ENCODE measurements around the gene EPB41L3. TPM values are rescaled to one million over a fixed set of nuclear protein-coding genes. Genes with fewer than 3 reads are reported as not detected.

The EPB41L3 gene
- total RNA-seq, 1 donor from 2014 or later, result 1.6 TPM

DNA sequence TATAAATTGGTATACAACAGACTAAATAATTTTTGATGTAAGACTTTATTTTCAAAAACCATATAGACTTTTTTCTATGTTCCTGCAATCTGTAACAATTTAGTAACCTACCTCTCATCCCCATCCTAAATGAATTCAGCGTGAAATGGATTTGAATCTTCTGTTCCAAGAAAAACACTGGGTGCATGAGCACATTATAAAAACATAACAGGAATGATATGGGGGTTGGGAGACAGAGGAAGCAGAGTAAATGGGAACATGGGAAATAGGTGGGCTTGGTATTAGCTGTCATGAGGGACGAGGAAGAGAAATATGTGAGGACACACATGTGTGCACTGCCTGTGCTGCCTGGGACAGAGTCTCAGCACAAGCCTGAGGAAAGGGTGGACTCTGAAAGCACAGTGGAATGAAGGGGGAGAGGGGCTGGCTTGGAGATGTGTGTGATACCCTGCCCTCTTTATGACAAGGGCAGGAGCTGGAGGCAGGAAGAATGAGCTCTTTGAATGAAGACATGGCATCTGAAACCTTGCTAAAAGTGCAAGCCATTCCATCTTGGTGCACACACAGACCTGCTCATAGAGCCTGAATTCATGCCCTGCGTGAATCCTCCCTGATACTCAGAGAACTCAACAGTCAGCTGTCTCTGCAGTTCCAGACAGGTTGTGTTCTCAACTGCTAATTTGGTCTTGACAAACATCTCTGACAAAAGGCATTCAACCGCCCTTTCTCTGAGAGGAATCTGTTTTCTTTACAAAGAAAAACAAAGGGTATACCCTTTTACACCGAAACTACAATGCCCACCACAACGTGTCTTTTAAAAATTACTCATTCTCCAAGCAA, 66.6 kb downstream of the EPB41L3 start:
- Mint-ChIP-seq H3K27ac (no peak overlapping the region), H3K36me3 (ENCODE audit: low read depth) (no peaks in the 10 kb centered on the region), H3K27me3 (ENCODE audit: low read depth) (no peaks in the 10 kb centered on the region), H3K9me3 (no peaks in the 10 kb centered on the region), H3K4me1 (ENCODE audit: low read depth) (no peaks in the 10 kb centered on the region), H3K4me3 (ENCODE audit: low read depth) (no peak overlapping the region)
- intact Hi-C loops (cut with micrococcal nuclease), result no loop called here
- DNase-seq (ENCODE audit: low spot score), result no peak

- intact Hi-C loops (cut with micrococcal nuclease), result no loop called here
- H3K9me3 Mint-ChIP-seq, result no peaks in the 10 kb centered on the region
- H3K4me3 Mint-ChIP-seq (ENCODE audit: low read depth), result no peak overlapping the region
- H3K36me3 Mint-ChIP-seq (ENCODE audit: low read depth), result no peaks in the 10 kb centered on the region
- H3K4me1 Mint-ChIP-seq (ENCODE audit: low read depth), result no peaks in the 10 kb centered on the region
- no peak overlapping the region for H3K27ac Mint-ChIP-seq
- H3K27me3 Mint-ChIP-seq (ENCODE audit: low read depth), result no peaks in the 10 kb centered on the region
- no peak for DNase-seq (ENCODE audit: low spot score)
These were observed 68.5 kb downstream of the EPB41L3 start for GRCh38 chr18:5475267-5475666.

- no peaks in the 10 kb centered on the region for H3K36me3 Mint-ChIP-seq (ENCODE audit: low read depth)
- peaks cover 3% of the 10 kb centered on the region for H3K4me1 Mint-ChIP-seq (ENCODE audit: low read depth)
- no peak overlapping the region for H3K27ac Mint-ChIP-seq
- H3K27me3 Mint-ChIP-seq (ENCODE audit: low read depth), result no peaks in the 10 kb centered on the region
- H3K9me3 Mint-ChIP-seq, result no peaks in the 10 kb centered on the region
- DNase-seq (ENCODE audit: low spot score), result no peak
- intact Hi-C loops (cut with micrococcal nuclease), result no loop called here
- no peak overlapping the region for H3K4me3 Mint-ChIP-seq (ENCODE audit: low read depth)
These were observed 74.5 kb downstream of the EPB41L3 start for GRCh38 chr18:5469340-5469739.

- no peak overlapping the region for H3K4me3 Mint-ChIP-seq (ENCODE audit: low read depth)
- no peak for DNase-seq (ENCODE audit: low spot score)
- peaks cover 3% of the 10 kb centered on the region for H3K4me1 Mint-ChIP-seq (ENCODE audit: low read depth)
- H3K27me3 Mint-ChIP-seq (ENCODE audit: low read depth), result no peaks in the 10 kb centered on the region
- H3K36me3 Mint-ChIP-seq (ENCODE audit: low read depth), result no peaks in the 10 kb centered on the region
- H3K27ac Mint-ChIP-seq, result no peak overlapping the region
- intact Hi-C loops (cut with micrococcal nuclease), result no loop called here
- no peaks in the 10 kb centered on the region for H3K9me3 Mint-ChIP-seq
These were observed 75.4 kb downstream of the EPB41L3 start for GRCh38 chr18:5468394-5468793.

- no peaks in the 10 kb centered on the region for H3K9me3 Mint-ChIP-seq
- H3K27me3 Mint-ChIP-seq (ENCODE audit: low read depth), result no peaks in the 10 kb centered on the region
- no peak overlapping the region for H3K27ac Mint-ChIP-seq
- H3K36me3 Mint-ChIP-seq (ENCODE audit: low read depth), result no peaks in the 10 kb centered on the region
- intact Hi-C loops (cut with micrococcal nuclease), result no loop called here
- peaks cover 3% of the 10 kb centered on the region for H3K4me1 Mint-ChIP-seq (ENCODE audit: low read depth)
- H3K4me3 Mint-ChIP-seq (ENCODE audit: low read depth), result no peak overlapping the region
- DNase-seq (ENCODE audit: low spot score), result no peak
These were observed 76.1 kb downstream of the EPB41L3 start for GRCh38 chr18:5467671-5468070.

- H3K27ac Mint-ChIP-seq, result no peak overlapping the region
- intact Hi-C loops (cut with micrococcal nuclease), result no loop called here
- no peak for DNase-seq (ENCODE audit: low spot score)
- no peaks in the 10 kb centered on the region for H3K9me3 Mint-ChIP-seq
- peaks cover 3% of the 10 kb centered on the region for H3K4me1 Mint-ChIP-seq (ENCODE audit: low read depth)
- no peak overlapping the region for H3K4me3 Mint-ChIP-seq (ENCODE audit: low read depth)
- H3K27me3 Mint-ChIP-seq (ENCODE audit: low read depth), result no peaks in the 10 kb centered on the region
- no peaks in the 10 kb centered on the region for H3K36me3 Mint-ChIP-seq (ENCODE audit: low read depth)
These were observed 77.5 kb downstream of the EPB41L3 start for GRCh38 chr18:5466256-5466655.

DNA sequence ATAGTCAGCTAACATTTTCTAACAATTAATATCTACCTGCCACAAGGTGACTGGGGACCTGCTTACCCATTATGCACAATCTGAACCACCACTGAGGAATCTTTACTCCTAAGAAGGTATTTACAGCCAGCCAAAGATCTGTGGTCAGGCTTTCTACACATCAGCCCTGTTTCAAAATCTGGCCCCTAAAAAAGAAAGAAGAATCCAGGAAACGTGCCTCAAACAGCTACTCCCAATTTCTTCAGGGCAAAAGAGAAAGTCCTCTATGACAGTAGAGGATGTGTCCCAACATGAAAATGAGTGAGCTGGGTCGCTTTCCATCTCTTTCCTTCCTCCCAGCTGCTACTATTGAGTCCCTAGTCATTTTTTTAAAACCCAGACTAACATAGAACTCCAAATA, 79.5 kb downstream of the EPB41L3 start:
- intact Hi-C loops (cut with micrococcal nuclease), result no loop called here
- no peaks in the 10 kb centered on the region for H3K9me3 Mint-ChIP-seq
- H3K4me1 Mint-ChIP-seq (ENCODE audit: low read depth), result peaks cover 3% of the 10 kb centered on the region
- H3K27me3 Mint-ChIP-seq (ENCODE audit: low read depth), result no peaks in the 10 kb centered on the region
- no peak overlapping the region for H3K4me3 Mint-ChIP-seq (ENCODE audit: low read depth)
- H3K36me3 Mint-ChIP-seq (ENCODE audit: low read depth), result no peaks in the 10 kb centered on the region
- H3K27ac Mint-ChIP-seq, result no peak overlapping the region
- no peak for DNase-seq (ENCODE audit: low spot score)

- intact Hi-C loops (cut with micrococcal nuclease), result no loop called here
- no peaks in the 10 kb centered on the region for H3K27me3 Mint-ChIP-seq (ENCODE audit: low read depth)
- no peaks in the 10 kb centered on the region for H3K36me3 Mint-ChIP-seq (ENCODE audit: low read depth)
- H3K4me1 Mint-ChIP-seq (ENCODE audit: low read depth), result peaks cover 3% of the 10 kb centered on the region
- no peak overlapping the region for H3K27ac Mint-ChIP-seq
- no peaks in the 10 kb centered on the region for H3K9me3 Mint-ChIP-seq
- DNase-seq (ENCODE audit: low spot score), result no peak
- H3K4me3 Mint-ChIP-seq (ENCODE audit: low read depth), result no peak overlapping the region
These were observed 80.0 kb downstream of the EPB41L3 start for GRCh38 chr18:5463831-5464230.

- intact Hi-C loops (cut with micrococcal nuclease), result no loop called here
- DNase-seq (ENCODE audit: low spot score), result no peak
- Mint-ChIP-seq H3K4me3 (ENCODE audit: low read depth) (no peak overlapping the region), H3K36me3 (ENCODE audit: low read depth) (no peaks in the 10 kb centered on the region), H3K9me3 (no peaks in the 10 kb centered on the region), H3K27ac (no peak overlapping the region), H3K4me1 (ENCODE audit: low read depth) (peaks cover 3% of the 10 kb centered on the region), H3K27me3 (ENCODE audit: low read depth) (no peaks in the 10 kb centered on the region)
These were observed 80.4 kb downstream of the EPB41L3 start for GRCh38 chr18:5463390-5463789.

GRCh38 chr18:5462227-5462626, 81.6 kb downstream of the EPB41L3 start:
- DNase-seq (ENCODE audit: low spot score), result no peak
- Mint-ChIP-seq H3K4me3 (ENCODE audit: low read depth) (no peak overlapping the region), H3K27me3 (ENCODE audit: low read depth) (no peaks in the 10 kb centered on the region), H3K36me3 (ENCODE audit: low read depth) (no peaks in the 10 kb centered on the region), H3K27ac (no peak overlapping the region), H3K4me1 (ENCODE audit: low read depth) (peaks cover 7% of the 10 kb centered on the region), H3K9me3 (no peaks in the 10 kb centered on the region)
- intact Hi-C loops (cut with micrococcal nuclease), result no loop called here

- no peaks in the 10 kb centered on the region for H3K9me3 Mint-ChIP-seq
- peaks cover 9% of the 10 kb centered on the region for H3K4me1 Mint-ChIP-seq (ENCODE audit: low read depth)
- intact Hi-C loops (cut with micrococcal nuclease), result no loop called here
- no peaks in the 10 kb centered on the region for H3K36me3 Mint-ChIP-seq (ENCODE audit: low read depth)
- no peak overlapping the region for H3K27ac Mint-ChIP-seq
- no peak for DNase-seq (ENCODE audit: low spot score)
- no peak overlapping the region for H3K4me3 Mint-ChIP-seq (ENCODE audit: low read depth)
- H3K27me3 Mint-ChIP-seq (ENCODE audit: low read depth), result no peaks in the 10 kb centered on the region
These were observed 82.8 kb downstream of the EPB41L3 start for GRCh38 chr18:5461041-5461440.

DNA sequence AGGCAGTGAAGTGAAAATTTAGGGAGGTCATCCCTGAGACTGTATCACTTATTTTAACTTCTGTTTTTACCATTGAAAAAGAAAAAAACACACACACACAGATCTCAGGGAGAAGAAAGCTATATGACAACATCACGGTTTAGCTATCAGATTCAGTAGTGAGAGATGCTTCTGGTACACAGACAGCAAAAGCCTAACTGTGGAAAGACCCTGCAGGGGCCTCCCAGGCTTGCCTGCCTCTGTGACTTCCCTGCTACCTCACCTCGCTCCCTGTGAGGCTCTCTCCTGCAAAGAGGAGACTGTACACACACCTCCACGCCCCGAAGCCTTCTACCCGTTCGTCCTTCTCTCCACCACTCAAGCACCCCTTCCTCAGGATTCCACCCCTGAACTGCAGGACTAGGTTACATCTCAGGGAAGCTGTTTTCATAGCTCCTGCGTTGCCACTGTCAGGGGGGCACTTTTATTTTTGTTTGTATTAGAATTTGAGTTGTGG, 86.3 kb downstream of the EPB41L3 start:
- H3K27ac Mint-ChIP-seq, result peak overlapping the region; percentile 39
- H3K36me3 Mint-ChIP-seq (ENCODE audit: low read depth), result no peaks in the 10 kb centered on the region
- no peak for DNase-seq (ENCODE audit: low spot score)
- H3K4me3 Mint-ChIP-seq (ENCODE audit: low read depth), result peak overlapping the region; percentile 30
- no peaks in the 10 kb centered on the region for H3K9me3 Mint-ChIP-seq
- H3K27me3 Mint-ChIP-seq (ENCODE audit: low read depth), result no peaks in the 10 kb centered on the region
- H3K4me1 Mint-ChIP-seq (ENCODE audit: low read depth), result peaks cover 8% of the 10 kb centered on the region
- intact Hi-C loops (cut with micrococcal nuclease), result loop anchor here (5.0 kb wide), 1 partner anchor 160 kb away; the partner anchor contains the start of gene ZBTB14

DNA sequence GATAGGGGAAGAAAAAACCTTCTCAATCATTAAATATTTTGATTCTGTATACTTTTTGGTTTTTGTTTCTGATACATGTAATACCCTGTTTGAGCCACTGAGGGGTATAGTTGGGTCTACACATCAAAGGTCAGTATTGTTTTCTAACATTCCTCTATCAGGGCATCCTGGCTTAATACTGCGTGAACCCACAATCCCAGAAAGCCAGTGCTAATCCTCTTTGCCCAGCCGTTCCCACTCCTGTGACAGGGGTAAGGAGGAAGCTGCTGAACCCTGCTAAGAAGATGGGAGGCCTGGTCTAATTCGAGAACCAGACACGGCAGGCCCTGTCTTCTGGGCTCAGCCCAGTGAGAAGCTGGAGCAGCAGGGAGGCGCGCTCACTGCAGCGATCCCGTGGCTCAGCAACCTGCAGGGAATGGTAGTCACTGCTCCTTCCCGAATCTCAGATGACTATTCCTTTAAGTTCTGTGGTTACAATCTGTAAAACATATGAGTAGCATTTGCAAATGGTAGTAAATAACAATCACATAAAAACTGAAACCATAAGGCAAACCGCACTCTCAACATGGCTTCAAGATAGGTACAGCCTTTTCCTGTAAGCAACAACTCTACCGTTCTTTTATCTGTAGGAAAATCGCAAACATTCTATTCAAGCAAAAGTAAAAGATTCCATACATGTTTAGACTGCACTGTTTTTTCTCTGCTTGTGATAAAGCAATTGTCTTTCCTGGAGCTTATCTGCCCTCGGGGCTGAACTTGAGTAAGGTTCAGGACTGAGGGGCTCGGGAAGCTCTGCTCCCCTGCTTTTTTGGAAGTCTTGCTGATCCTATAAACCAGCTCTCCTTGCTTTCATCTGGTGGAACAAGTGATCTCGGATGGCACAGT, 87.0 kb downstream of the EPB41L3 start:
- intact Hi-C loops (cut with micrococcal nuclease), result loop anchor here (5.0 kb wide), 1 partner anchor 160 kb away; the partner anchor contains the start of gene ZBTB14
- Mint-ChIP-seq H3K36me3 (ENCODE audit: low read depth) (no peaks in the 10 kb centered on the region), H3K27me3 (ENCODE audit: low read depth) (no peaks in the 10 kb centered on the region), H3K4me3 (ENCODE audit: low read depth) (peak overlapping the region; percentile 30), H3K4me1 (ENCODE audit: low read depth) (peaks cover 8% of the 10 kb centered on the region), H3K9me3 (no peaks in the 10 kb centered on the region), H3K27ac (peak overlapping the region; percentile 39)
- DNase-seq (ENCODE audit: low spot score), result no peak

Measured in activated T-helper 2 cell treated with anti-CD3 and anti-CD28 coated beads, Interferon-gamma antibody, Interleukin-2, Interleukin-4, amounts not matched to agents 10 μg/mL and 5 μg/mL and 100 μg/mL, durations not matched to agents 14 hours and 24 hours and 36 hours (primary cell).